Stimulated activated memory B cell treated with anti-CD40 and anti-IgM and Interleukin-4, amounts not matched to agents 10 μg/mL and 1 μg/mL and 100 μg/mL, for 72 hours (primary cell): ENCODE data around the gene ZNF644.
A peak's percentile ranks its signal among the peaks of the same experiment; 100 is the strongest.
"Not testable (repeated sequence)": the region's sequence is repeated elsewhere in the genome, so short reads cannot be mapped to it uniquely, and the experiment has no call there.

ENCODE experiments used
- ATAC-seq: fragments of 150-1000 bp; cut with Tn5 transposase; 2 replicates; pipeline ENCODE4 v1.10.0; 2021
- H3K27ac Mint-ChIP-seq: one replicate; pipeline ENCODE4 v1.8.0; 2022; ENCODE audit warnings: mild to moderate bottlenecking, mixed read lengths
- H3K27me3 Mint-ChIP-seq: one replicate; pipeline ENCODE4 v1.8.0; 2022; ENCODE audit warnings: mixed read lengths
- H3K36me3 Mint-ChIP-seq: one replicate; pipeline ENCODE4 v1.8.0; 2022; ENCODE audit warnings: mixed read lengths
- H3K4me1 Mint-ChIP-seq: one replicate; pipeline ENCODE4 v1.8.0; 2022; ENCODE audit warnings: mixed read lengths
- H3K4me3 Mint-ChIP-seq: one replicate; pipeline ENCODE4 v1.8.0; 2022; ENCODE audit warnings: mild to moderate bottlenecking, moderate library complexity, mixed read lengths
- H3K9me3 Mint-ChIP-seq: one replicate; pipeline ENCODE4 v1.8.0; 2022; ENCODE audit warnings: mixed read lengths

ZNF644 gene

DNA sequence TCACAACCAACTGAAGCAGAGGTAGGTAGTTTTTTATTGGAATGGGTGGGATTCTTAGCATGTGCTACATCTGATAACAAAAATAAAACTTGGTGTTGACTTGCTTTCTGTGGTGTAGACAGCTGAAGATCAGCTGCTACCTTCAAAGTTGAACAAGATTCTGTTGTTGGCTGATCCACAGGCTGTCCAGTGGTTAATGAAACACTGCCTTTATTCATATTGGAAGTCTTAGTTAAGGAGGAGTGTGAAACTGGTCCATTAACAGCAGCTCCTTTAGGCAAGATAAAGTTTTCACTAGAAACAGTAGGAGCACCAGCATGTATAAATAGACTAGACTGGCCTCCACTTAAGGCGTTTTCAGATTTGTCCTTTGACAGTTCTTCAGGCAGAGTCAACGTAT lies 81.1 kb downstream of the ZNF644 start:
- no peak for ATAC-seq
- Mint-ChIP-seq H3K36me3 (peaks cover 57% of the 10 kb centered on the region), H3K4me3 (no peak overlapping the region), H3K9me3 (no peaks in the 10 kb centered on the region), H3K27ac (no peak overlapping the region), H3K4me1 (peaks cover 19% of the 10 kb centered on the region), H3K27me3 (no peaks in the 10 kb centered on the region)

- H3K36me3 Mint-ChIP-seq = peaks cover 72% of the 10 kb centered on the region
- no peak overlapping the region for H3K4me3 Mint-ChIP-seq
- H3K27me3 Mint-ChIP-seq = no peaks in the 10 kb centered on the region
- no peak overlapping the region for H3K27ac Mint-ChIP-seq
- peaks cover 28% of the 10 kb centered on the region for H3K4me1 Mint-ChIP-seq
- ATAC-seq = no peak
- H3K9me3 Mint-ChIP-seq = no peaks in the 10 kb centered on the region
These were observed 85.1 kb downstream of the ZNF644 start for GRCh38 chr1:90936731-90937130.

GRCh38 chr1:90936061-90936460 lies 85.8 kb downstream of the ZNF644 start:
- H3K27me3 Mint-ChIP-seq = no peaks in the 10 kb centered on the region
- peaks cover 70% of the 10 kb centered on the region for H3K36me3 Mint-ChIP-seq
- H3K4me1 Mint-ChIP-seq = peaks cover 31% of the 10 kb centered on the region

GRCh38 chr1:90928231-90928630 lies 93.6 kb downstream of the ZNF644 start:
- H3K9me3 Mint-ChIP-seq, H3K27ac Mint-ChIP-seq, ATAC-seq, H3K4me3 Mint-ChIP-seq, H3K27me3 Mint-ChIP-seq: not testable (repeated sequence)
- peaks cover 36% of the 10 kb centered on the region for H3K36me3 Mint-ChIP-seq
- peaks cover 54% of the 10 kb centered on the region for H3K4me1 Mint-ChIP-seq

More at GRCh38 chr1:90936061-90936460, 85.8 kb downstream of the ZNF644 start:
- Mint-ChIP-seq H3K27ac (no peak overlapping the region), H3K4me3 (no peak overlapping the region), H3K9me3 (no peaks in the 10 kb centered on the region)
- no peak for ATAC-seq

- H3K36me3 Mint-ChIP-seq = peaks cover 37% of the 10 kb centered on the region
- not testable (repeated sequence) for ATAC-seq, H3K4me3 Mint-ChIP-seq, H3K27me3 Mint-ChIP-seq, H3K9me3 Mint-ChIP-seq, H3K27ac Mint-ChIP-seq
- H3K4me1 Mint-ChIP-seq = peaks cover 60% of the 10 kb centered on the region
These were observed 94.2 kb downstream of the ZNF644 start for GRCh38 chr1:90927674-90928073.

- Mint-ChIP-seq H3K4me1 (peaks cover 67% of the 10 kb centered on the region), H3K27ac (no peak overlapping the region), H3K36me3 (peaks cover 44% of the 10 kb centered on the region), H3K27me3 (no peaks in the 10 kb centered on the region), H3K9me3 (peaks cover 9% of the 10 kb centered on the region), H3K4me3 (no peak overlapping the region)
- ATAC-seq = no peak
These were observed 94.9 kb downstream of the ZNF644 start for GRCh38 chr1:90926971-90927370.

DNA sequence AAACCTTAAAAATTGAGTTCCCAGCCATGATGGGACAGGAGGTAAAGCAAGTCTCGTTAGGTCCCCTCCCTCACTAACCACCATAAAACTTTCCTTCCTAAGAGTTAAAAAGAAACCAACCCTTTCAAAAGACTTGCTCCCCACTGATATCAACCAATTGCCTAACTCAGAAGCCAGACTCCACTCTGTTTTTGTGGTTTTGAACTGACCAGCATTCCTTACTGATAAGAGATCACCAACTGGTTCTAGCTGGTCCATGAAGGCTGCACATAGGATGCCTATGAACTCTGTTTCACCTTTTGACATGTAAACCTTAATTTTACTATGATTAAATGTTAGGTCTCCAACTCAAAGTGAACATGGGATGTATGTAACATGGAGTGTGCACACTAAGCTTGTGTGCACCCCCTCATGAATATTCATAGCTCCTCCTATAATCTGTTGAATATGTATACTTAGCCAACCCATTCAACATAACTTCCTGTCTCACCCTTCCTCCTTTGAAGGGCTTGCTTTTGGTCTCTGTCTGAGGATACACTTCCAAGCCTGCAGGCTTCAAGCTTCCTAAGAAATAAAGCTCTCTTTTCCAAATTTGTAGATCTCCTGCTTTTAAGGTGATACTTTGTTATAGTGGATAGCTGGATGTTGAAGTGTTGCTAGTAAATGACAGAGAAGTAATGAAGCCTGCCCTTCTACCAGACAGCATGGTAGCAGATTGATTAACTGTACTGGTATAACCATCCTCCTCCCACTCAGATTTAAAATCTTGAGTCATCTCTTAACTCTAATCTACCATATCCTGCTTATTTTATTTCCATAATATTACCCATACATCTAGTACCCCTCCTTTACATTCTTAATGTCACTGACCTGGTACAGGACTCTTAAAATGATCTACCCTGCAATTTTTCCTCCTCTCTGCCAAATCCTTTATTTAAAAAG lies 95.6 kb downstream of the ZNF644 start:
- no peaks in the 10 kb centered on the region for H3K27me3 Mint-ChIP-seq
- peaks cover 67% of the 10 kb centered on the region for H3K4me1 Mint-ChIP-seq
- no peak for ATAC-seq
- H3K4me3 Mint-ChIP-seq = no peak overlapping the region
- peaks cover 39% of the 10 kb centered on the region for H3K36me3 Mint-ChIP-seq
- peaks cover 9% of the 10 kb centered on the region for H3K9me3 Mint-ChIP-seq
- H3K27ac Mint-ChIP-seq = no peak overlapping the region

DNA sequence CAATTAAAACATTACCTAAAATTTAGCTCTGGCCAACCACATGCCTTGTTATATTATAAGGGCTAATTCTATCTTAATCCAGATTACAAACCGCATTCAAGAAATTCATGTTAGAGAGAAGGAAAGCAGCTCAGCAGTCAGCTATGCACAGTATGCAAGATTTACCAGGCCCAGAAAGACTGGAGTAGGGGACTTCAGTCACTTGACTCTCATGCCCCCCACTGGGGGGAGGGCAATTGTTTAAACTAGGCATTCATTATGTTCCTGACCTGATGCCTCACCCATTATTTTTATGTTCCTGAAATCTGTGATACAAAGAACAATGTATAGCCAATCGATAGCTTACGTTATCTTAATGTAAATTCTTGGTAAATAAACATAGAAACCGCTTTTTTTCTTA lies 96.9 kb downstream of the ZNF644 start:
- Mint-ChIP-seq H3K27ac (no peak overlapping the region), H3K9me3 (peaks cover 9% of the 10 kb centered on the region), H3K27me3 (no peaks in the 10 kb centered on the region), H3K4me1 (peaks cover 71% of the 10 kb centered on the region), H3K4me3 (no peak overlapping the region), H3K36me3 (peaks cover 39% of the 10 kb centered on the region)
- no peak for ATAC-seq

GRCh38 chr1:90922996-90923395 lies 98.8 kb downstream of the ZNF644 start:
- Mint-ChIP-seq H3K27ac (peak overlapping the region; percentile 9), H3K27me3 (no peaks in the 10 kb centered on the region), H3K4me3 (no peak overlapping the region), H3K36me3 (peaks cover 31% of the 10 kb centered on the region), H3K4me1 (peaks cover 72% of the 10 kb centered on the region), H3K9me3 (peaks cover 5% of the 10 kb centered on the region)
- no peak for ATAC-seq

DNA sequence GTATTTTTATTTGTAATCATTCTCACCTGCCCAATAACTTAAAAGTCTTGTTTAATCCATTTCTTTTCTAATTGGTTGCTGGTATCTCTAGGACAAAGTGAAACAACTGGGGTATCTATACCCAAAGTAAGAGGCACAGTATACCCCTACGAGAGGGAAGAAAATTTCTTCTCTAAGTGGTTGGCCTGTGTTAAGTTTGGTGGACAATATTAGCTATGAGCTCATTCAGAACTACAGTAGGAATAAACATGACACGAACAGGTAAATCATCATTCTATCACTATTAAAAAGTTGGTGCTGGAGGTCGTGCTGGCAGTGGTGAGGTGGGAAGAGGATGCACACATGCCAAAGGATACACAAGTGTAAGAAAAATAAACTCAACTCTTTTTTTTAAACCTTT lies 99.6 kb downstream of the ZNF644 start:
- H3K9me3 Mint-ChIP-seq = peaks cover 5% of the 10 kb centered on the region
- peaks cover 28% of the 10 kb centered on the region for H3K36me3 Mint-ChIP-seq
- H3K27me3 Mint-ChIP-seq = no peaks in the 10 kb centered on the region
- H3K27ac Mint-ChIP-seq = no peak overlapping the region
- peaks cover 65% of the 10 kb centered on the region for H3K4me1 Mint-ChIP-seq
- H3K4me3 Mint-ChIP-seq = no peak overlapping the region
- no peak for ATAC-seq

DNA sequence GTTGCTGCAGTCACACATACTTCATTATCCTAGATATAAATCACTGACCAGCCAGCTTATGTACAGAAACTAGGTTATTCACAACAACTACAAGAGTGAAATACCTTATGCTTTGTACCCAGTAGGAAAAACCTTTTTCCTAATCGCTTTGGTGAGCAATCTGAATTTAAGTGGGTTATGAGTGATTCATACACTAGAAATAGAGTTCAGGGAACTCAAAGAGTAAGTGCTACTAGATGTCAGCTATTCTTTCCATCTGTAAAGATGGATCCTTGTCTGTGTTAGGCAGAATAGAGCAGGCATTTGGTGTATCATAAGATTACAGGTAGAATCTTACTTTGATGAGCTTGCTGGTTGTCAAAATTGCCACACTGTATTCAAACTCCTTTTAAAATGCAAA lies 101.9 kb downstream of the ZNF644 start:
- Mint-ChIP-seq H3K27ac (no peak overlapping the region), H3K27me3 (no peaks in the 10 kb centered on the region), H3K4me1 (peaks cover 45% of the 10 kb centered on the region), H3K36me3 (peaks cover 20% of the 10 kb centered on the region), H3K9me3 (no peaks in the 10 kb centered on the region), H3K4me3 (no peak overlapping the region)
- ATAC-seq = no peak

GRCh38 chr1:90919190-90919719 lies 102.6 kb downstream of the ZNF644 start:
- Mint-ChIP-seq H3K36me3 (peaks cover 27% of the 10 kb centered on the region), H3K27ac (no peak overlapping the region), H3K4me3 (no peak overlapping the region), H3K27me3 (no peaks in the 10 kb centered on the region), H3K4me1 (peaks cover 42% of the 10 kb centered on the region), H3K9me3 (no peaks in the 10 kb centered on the region)
- ATAC-seq = no peak

- H3K9me3 Mint-ChIP-seq = peaks cover 3% of the 10 kb centered on the region
- ATAC-seq = no peak
- H3K4me1 Mint-ChIP-seq = peaks cover 8% of the 10 kb centered on the region
- H3K4me3 Mint-ChIP-seq = no peak overlapping the region
- no peak overlapping the region for H3K27ac Mint-ChIP-seq
- peaks cover 29% of the 10 kb centered on the region for H3K36me3 Mint-ChIP-seq
- H3K27me3 Mint-ChIP-seq = no peaks in the 10 kb centered on the region
These were observed 110.5 kb downstream of the ZNF644 start for GRCh38 chr1:90911353-90911752.

GRCh38 chr1:90902672-90903071 lies 119.2 kb downstream of the ZNF644 start:
- Mint-ChIP-seq H3K36me3 (peaks cover 66% of the 10 kb centered on the region), H3K9me3 (no peaks in the 10 kb centered on the region), H3K27me3 (no peaks in the 10 kb centered on the region), H3K4me3 (no peak overlapping the region), H3K4me1 (no peaks in the 10 kb centered on the region), H3K27ac (no peak overlapping the region)
- ATAC-seq = no peak

DNA sequence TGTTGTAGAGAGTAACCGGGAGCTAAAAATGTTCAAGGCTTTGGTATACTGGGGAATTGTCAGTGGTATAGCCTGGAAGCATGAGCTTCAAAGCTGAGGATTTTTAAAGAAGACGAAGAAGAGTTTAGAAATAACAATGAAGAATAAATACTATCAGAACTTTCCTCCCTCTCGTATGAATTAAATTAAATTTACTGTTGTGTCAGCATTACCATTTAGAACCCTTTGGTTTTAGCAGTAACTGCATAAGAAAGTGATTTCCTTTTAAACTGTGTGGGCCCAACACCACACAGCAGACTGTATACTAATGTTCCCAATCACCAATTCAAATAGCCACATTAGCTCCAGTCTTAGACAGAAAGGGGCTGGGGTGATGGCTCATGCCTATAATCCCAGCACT lies 122.6 kb downstream of the ZNF644 start:
- Mint-ChIP-seq H3K4me1 (no peaks in the 10 kb centered on the region), H3K27me3 (no peaks in the 10 kb centered on the region), H3K36me3 (peaks cover 75% of the 10 kb centered on the region), H3K27ac (no peak overlapping the region), H3K4me3 (no peak overlapping the region), H3K9me3 (no peaks in the 10 kb centered on the region)
- ATAC-seq = no peak

- H3K27ac Mint-ChIP-seq, H3K27me3 Mint-ChIP-seq, H3K4me1 Mint-ChIP-seq, H3K4me3 Mint-ChIP-seq, H3K9me3 Mint-ChIP-seq: not testable (repeated sequence)
- peak; percentile 16 for ATAC-seq
- peaks cover 35% of the 10 kb centered on the region for H3K36me3 Mint-ChIP-seq
These were observed 128.2 kb downstream of the ZNF644 start for GRCh38 chr1:90893679-90894078.
